CD4-positive, alpha-beta T cell (primary cell): Measurements from ENCODE around the gene C1GALT1. TPM values are rescaled to one million over a fixed set of nuclear protein-coding genes. Genes with fewer than 3 reads are reported as not detected.
"Not testable (repeated sequence)": the region's sequence is repeated elsewhere in the genome, so short reads cannot be mapped to it uniquely, and the experiment has no call there.

ENCODE experiments used
- ATAC-seq: fragments of 200-7000 bp; cut with Tn5 transposase; one replicate; pipeline ENCODE4 v1.10.0; 2022; ENCODE audit warnings: mild to moderate bottlenecking; ENCODE audit not compliant: poor library complexity
- CTCF ChIA-PET: fragments of 350-600 bp; sonication (Branson Sonifier 250); formaldehyde crosslinking; loops from one replicate; lab custom pipeline; 2021; ENCODE audit warnings: antibody characterized with exemption, inconsistent platforms; lab: Charles Lee
- POLR2A ChIA-PET: fragments of 350-600 bp; sonication (Branson Sonifier 250); formaldehyde crosslinking; loops from one replicate; lab custom pipeline; 2021; ENCODE audit warnings: antibody characterized with exemption, inconsistent platforms; lab: Charles Lee
- DNase-seq, 14 experiments: peaks; one replicate each; pipeline ENCODE4 v3.0.0-alpha.2; 2013 to 2020; ENCODE audit warnings: mixed read lengths in 2 of 14
- H3K27ac ChIP-seq, 2 donors: one replicate each; pipeline versions ENCODE4 v1.5.1 to v1.7.0; 2013; ENCODE audit warnings: low read length in 2 of 2, low read depth in 1 of 2, mild to moderate bottlenecking in 1 of 2
- H3K27me3 ChIP-seq, 2 experiments: 1 replicate in 1 of 2; 2 replicates in 1 of 2; pipeline versions ENCODE4 v1.6.1 to v1.7.0; 2013; ENCODE audit warnings: low read length in 2 of 2, control low read depth in 1 of 2, mild to moderate bottlenecking in 1 of 2, moderate library complexity in 1 of 2; ENCODE audit not compliant: insufficient read depth in 2 of 2, control insufficient read depth in 1 of 2
- H3K36me3 ChIP-seq: one replicate; pipeline ENCODE4 v1.6.1; 2013; ENCODE audit warnings: low read length, control low read depth; ENCODE audit not compliant: insufficient read depth
- H3K4me1 ChIP-seq: one replicate; pipeline ENCODE4 v1.6.1; 2013; ENCODE audit warnings: low read length, control low read depth; ENCODE audit not compliant: insufficient read depth
- H3K4me3 ChIP-seq: one replicate; pipeline ENCODE4 v1.5.1; 2013; ENCODE audit warnings: mild to moderate bottlenecking, low read length, moderate library complexity
- H3K9me3 ChIP-seq, 2 experiments: 1 replicate in 1 of 2; 2 replicates in 1 of 2; pipeline versions ENCODE4 v1.6.1 to v1.7.0; 2013; ENCODE audit warnings: low read length in 2 of 2, mild to moderate bottlenecking in 2 of 2, control low read depth in 1 of 2, moderate library complexity in 1 of 2; ENCODE audit not compliant: control insufficient read depth in 1 of 2, insufficient read depth in 1 of 2
- H3K27ac Mint-ChIP-seq: one replicate; pipeline ENCODE4 v1.8.0; 2020; ENCODE audit warnings: mixed read lengths
- H3K27me3 Mint-ChIP-seq: one replicate; pipeline ENCODE4 v1.8.0; 2021; ENCODE audit warnings: mixed read lengths
- H3K36me3 Mint-ChIP-seq: one replicate; pipeline ENCODE4 v1.8.0; 2021; ENCODE audit warnings: low read depth, mixed read lengths
- H3K4me1 Mint-ChIP-seq: one replicate; pipeline ENCODE4 v1.8.0; 2021; ENCODE audit warnings: low read depth, mixed read lengths
- H3K4me3 Mint-ChIP-seq: one replicate; pipeline ENCODE4 v1.8.0; 2020; ENCODE audit warnings: mild to moderate bottlenecking, mixed read lengths
- H3K9me3 Mint-ChIP-seq: one replicate; pipeline ENCODE4 v1.8.0; 2020; ENCODE audit warnings: mixed read lengths
- intact Hi-C, 2 experiments: fragments of 100-400 bp; cut with DNase I in 1 of 2; cut with micrococcal nuclease in 1 of 2; formaldehyde crosslinking; loops; one replicate each; pipeline versions ENCODE4 v1.15.1 to v1.9.0; 2023 to 2025; cut with DNase I, micrococcal nuclease
- total RNA-seq, 174 experiments: library from RNA in 2 of 174; stranded (reverse) in 2 of 174; gene quantifications; one replicate each; pipeline ENCODE4 v1.2.3 and lab custom pipeline; 2021 to 2026
- TF ChIP-seq, protein P1 (sequence below): fragments of 200-600 bp; IDR thresholded peaks from one replicate; pipeline ENCODE4 v1.8.0; 2022; ENCODE audit warnings: antibody characterized with exemption, mild to moderate bottlenecking

C1GALT1 gene
- total RNA-seq, 2 experiments from 2014 or later, result 49.4 to 51.9 TPM

DNA sequence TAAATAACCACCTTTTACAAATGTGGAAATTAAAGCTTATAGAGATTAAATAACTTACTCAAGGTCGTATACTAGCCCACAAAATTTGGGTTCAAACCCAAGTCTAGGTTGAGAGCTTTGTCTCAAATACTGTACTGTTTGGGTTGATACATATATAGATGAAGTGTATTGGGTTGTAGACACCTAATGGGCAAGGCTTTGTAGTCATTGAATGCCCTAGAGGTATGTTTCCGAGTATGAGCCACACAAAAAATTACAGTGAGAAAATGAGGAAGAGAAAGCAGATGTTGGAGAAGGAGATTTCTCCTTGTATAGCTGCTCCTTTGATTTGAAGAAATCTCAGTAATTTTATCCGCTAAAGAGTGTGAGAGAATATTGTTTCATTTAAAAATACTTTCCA, 60.6 kb downstream of the C1GALT1 start:
- Mint-ChIP-seq H3K4me3 (no peak overlapping the region), H3K27me3 (no peaks in the 10 kb centered on the region), H3K9me3 (no peaks in the 10 kb centered on the region), H3K36me3 (peaks cover 81% of the 10 kb centered on the region), H3K27ac (no peak overlapping the region), H3K4me1 (peaks cover 70% of the 10 kb centered on the region)
- H3K4me3 ChIP-seq, result no peak overlapping the region
- TF ChIP-seq, protein P1, sequence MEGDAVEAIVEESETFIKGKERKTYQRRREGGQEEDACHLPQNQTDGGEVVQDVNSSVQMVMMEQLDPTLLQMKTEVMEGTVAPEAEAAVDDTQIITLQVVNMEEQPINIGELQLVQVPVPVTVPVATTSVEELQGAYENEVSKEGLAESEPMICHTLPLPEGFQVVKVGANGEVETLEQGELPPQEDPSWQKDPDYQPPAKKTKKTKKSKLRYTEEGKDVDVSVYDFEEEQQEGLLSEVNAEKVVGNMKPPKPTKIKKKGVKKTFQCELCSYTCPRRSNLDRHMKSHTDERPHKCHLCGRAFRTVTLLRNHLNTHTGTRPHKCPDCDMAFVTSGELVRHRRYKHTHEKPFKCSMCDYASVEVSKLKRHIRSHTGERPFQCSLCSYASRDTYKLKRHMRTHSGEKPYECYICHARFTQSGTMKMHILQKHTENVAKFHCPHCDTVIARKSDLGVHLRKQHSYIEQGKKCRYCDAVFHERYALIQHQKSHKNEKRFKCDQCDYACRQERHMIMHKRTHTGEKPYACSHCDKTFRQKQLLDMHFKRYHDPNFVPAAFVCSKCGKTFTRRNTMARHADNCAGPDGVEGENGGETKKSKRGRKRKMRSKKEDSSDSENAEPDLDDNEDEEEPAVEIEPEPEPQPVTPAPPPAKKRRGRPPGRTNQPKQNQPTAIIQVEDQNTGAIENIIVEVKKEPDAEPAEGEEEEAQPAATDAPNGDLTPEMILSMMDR, result no peak
- DNase-seq (no peak), ATAC-seq (no peak)
- intact Hi-C loops, result loop anchor here in 1 of 2 experiments (5.0 kb wide), 1 partner anchor 56 kb away; no protein-coding TSS in a partner anchor
- no peaks in the 10 kb centered on the region for H3K27me3 ChIP-seq
- POLR2A ChIA-PET, result interaction anchor here (1.2 kb wide), 1 partner anchor 60 kb away, joined by 3 read pairs; no protein-coding TSS in a partner anchor
- no peak overlapping the region for H3K27ac ChIP-seq
- no peaks in the 10 kb centered on the region for H3K9me3 ChIP-seq
- CTCF ChIA-PET, result interaction anchor here (1.6 kb wide), 2 partner anchors 10 to 21 kb away, joined by 4 to 6 read pairs; no protein-coding TSS in a partner anchor
- peaks cover 36% of the 10 kb centered on the region for H3K36me3 ChIP-seq
- H3K4me1 ChIP-seq, result no peaks in the 10 kb centered on the region

DNA sequence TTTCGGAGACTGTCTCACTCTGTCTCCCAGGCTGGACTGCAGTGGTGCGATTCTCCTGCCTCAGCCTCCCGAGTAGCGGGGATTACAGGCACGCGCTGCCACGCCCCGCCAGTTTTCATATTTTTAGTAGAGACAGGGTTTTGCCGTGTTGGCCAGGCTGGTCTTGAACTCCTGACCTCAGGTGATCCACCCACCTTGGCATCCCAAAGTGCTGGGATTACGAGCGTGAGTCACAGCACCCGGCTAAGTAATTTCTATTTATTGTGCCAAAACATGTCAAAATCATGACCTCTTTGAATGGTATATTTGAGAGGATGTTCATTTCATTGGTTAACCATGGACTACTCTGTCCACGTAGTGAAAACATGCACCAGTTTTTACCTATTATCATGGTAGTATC, 62.9 kb downstream of the C1GALT1 start:
- H3K4me3 ChIP-seq, H3K27ac Mint-ChIP-seq, H3K9me3 ChIP-seq, H3K9me3 Mint-ChIP-seq, POLR2A ChIA-PET, H3K27me3 Mint-ChIP-seq, ATAC-seq, DNase-seq, H3K27ac ChIP-seq, H3K4me1 ChIP-seq, H3K27me3 ChIP-seq, CTCF ChIA-PET, H3K4me3 Mint-ChIP-seq: not testable (repeated sequence)
- H3K36me3 ChIP-seq, result peaks cover 17% of the 10 kb centered on the region
- Mint-ChIP-seq H3K4me1 (peaks cover 52% of the 10 kb centered on the region), H3K36me3 (peaks cover 72% of the 10 kb centered on the region)
- intact Hi-C loops, result loop anchor here in 1 of 2 experiments (5.0 kb wide), 1 partner anchor 143 kb away; no protein-coding TSS in a partner anchor

DNA sequence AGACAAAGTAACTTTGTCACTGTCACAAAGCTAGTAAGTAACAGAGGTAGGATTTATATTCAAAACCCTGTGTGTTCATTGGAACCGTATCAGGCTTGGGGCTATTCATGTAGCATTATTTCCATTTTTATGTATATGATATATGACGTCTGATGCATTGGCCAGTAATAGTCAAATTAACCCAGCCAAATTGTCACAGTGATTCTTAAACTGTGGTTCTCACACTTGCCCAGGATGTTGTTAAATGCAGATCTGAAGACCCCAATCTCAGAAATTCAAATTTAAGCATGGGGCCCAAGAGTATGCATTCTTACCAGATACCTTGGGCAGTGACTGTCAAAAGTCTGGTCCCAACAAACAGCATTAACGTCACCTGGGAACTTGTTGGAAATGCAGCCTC, 63.9 kb downstream of the C1GALT1 start:
- H3K9me3 Mint-ChIP-seq, result no peaks in the 10 kb centered on the region

More for the DNA sequence above, 63.9 kb downstream of the C1GALT1 start:
- peaks cover 47% of the 10 kb centered on the region for H3K4me1 Mint-ChIP-seq
- peaks cover 15% of the 10 kb centered on the region for H3K36me3 ChIP-seq
- no peaks in the 10 kb centered on the region for H3K27me3 ChIP-seq
- H3K4me1 ChIP-seq, result no peaks in the 10 kb centered on the region
- DNase-seq (no peak), ATAC-seq (no peak)
- H3K4me3 Mint-ChIP-seq, result no peak overlapping the region
- peaks cover 72% of the 10 kb centered on the region for H3K36me3 Mint-ChIP-seq
- ChIA-PET POLR2A (no interaction called here), CTCF (no interaction called here)
- H3K9me3 ChIP-seq, result no peaks in the 10 kb centered on the region
- intact Hi-C loops, result loop anchor here in 1 of 2 experiments (5.0 kb wide), 1 partner anchor 144 kb away; no protein-coding TSS in a partner anchor
- no peak overlapping the region for H3K27ac Mint-ChIP-seq
- H3K4me3 ChIP-seq, result no peak overlapping the region
- H3K27me3 Mint-ChIP-seq, result no peaks in the 10 kb centered on the region
- TF ChIP-seq, protein P1, result no peak
- H3K27ac ChIP-seq, result no peak overlapping the region
